NB4 (cell line): ENCODE data around the gene MKX.

Source experiments
- POLR2A ChIP-seq: IDR thresholded peaks from 2 replicates; pipeline ENCODE4 v1.6.1; 2011; ENCODE audit warnings: mild to moderate bottlenecking; ENCODE audit not compliant: insufficient read length; ENCODE audit errors: extremely low read depth
- TF ChIP-seq, protein P1 (sequence below): IDR thresholded peaks from one replicate; pipeline ENCODE4 v1.5.1; 2012; ENCODE audit warnings: low read depth, low read length

DNA sequence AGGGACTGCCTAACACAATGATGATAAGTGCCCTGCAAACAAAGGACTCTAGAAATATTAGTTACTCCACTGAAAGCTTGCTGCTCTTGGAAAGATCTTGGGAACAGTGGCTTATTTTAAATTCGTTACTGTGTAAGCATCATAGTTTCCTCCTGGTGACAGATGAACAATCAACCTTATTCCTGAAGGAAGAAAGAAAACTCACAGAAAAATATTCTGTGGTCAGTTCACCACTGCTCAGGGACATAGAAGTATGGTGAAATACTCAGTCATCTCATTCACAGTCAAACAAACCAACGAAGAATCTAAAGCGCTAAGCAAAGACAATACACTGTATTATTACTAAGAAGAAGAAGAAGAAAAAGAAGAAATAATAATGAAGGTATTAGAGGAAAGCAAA lies 27.8 kb downstream of the MKX start:
- TF ChIP-seq, protein P1, sequence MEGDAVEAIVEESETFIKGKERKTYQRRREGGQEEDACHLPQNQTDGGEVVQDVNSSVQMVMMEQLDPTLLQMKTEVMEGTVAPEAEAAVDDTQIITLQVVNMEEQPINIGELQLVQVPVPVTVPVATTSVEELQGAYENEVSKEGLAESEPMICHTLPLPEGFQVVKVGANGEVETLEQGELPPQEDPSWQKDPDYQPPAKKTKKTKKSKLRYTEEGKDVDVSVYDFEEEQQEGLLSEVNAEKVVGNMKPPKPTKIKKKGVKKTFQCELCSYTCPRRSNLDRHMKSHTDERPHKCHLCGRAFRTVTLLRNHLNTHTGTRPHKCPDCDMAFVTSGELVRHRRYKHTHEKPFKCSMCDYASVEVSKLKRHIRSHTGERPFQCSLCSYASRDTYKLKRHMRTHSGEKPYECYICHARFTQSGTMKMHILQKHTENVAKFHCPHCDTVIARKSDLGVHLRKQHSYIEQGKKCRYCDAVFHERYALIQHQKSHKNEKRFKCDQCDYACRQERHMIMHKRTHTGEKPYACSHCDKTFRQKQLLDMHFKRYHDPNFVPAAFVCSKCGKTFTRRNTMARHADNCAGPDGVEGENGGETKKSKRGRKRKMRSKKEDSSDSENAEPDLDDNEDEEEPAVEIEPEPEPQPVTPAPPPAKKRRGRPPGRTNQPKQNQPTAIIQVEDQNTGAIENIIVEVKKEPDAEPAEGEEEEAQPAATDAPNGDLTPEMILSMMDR = no peak
- no peak for TF ChIP-seq POLR2A
